ENCODE measurements around the gene MAX.

The MAX gene

GRCh38 chr14:65072256-65072655 is 30.1 kb downstream of the MAX start:
- DNase-seq: no peak

DNA sequence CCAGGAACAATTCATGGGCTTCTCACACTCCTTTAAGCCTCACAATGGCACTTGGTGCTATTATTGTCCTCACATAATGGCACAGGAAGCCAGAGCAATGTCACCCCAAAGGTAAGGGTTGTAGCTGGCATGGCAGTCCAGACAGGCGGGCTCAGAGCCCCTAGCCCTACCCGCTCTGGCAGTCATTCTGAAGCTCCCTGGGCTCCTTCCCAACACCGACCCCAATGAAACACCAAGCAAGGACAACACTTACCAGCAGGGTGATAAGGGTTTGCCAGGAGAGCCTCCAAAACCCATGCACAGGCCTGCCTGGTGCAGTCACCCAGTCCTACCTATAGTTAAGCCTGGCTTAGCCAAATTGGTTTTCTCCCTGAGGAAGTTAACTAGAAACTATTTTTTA is 30.8 kb downstream of the MAX start:
- no peak for DNase-seq

- no peak for DNase-seq
Measured at GRCh38 chr14:65070471-65070976, 31.8 kb downstream of the MAX start.

DNA sequence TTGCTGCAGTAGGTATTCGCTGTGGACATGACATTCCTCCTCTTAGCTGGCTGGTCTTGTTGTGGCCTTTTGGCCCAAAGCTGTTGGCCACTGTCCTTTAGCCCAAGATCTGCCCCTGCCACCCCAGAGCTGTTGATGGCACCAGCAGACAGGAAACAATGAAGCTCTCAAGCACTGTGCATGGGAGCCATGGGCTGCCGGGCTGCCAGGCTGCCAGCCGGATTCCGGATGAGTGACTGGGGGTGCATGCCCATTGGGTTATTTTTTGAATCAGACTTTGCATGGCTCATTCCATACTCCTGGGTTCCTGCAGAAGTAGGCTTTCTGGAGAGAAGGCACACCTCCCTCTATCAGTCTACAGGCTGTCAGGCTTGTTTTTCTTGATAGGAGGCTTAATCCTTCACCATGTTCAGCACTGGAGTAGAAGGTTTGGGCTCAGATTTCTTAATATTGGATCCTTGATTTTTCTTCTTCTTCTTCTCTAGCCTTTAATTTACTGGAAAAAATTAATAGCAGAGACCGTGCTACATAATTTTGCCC is 32.4 kb downstream of the MAX start:
- DNase-seq: no peak

GRCh38 chr14:65065719-65066118 is 36.6 kb downstream of the MAX start:
- DNase-seq: no peak

- no peak for DNase-seq
Measured at GRCh38 chr14:65062096-65063075, 39.9 kb downstream of the MAX start.

- no peak for DNase-seq
Measured at GRCh38 chr14:65057695-65058094, 44.6 kb downstream of the MAX start.

DNA sequence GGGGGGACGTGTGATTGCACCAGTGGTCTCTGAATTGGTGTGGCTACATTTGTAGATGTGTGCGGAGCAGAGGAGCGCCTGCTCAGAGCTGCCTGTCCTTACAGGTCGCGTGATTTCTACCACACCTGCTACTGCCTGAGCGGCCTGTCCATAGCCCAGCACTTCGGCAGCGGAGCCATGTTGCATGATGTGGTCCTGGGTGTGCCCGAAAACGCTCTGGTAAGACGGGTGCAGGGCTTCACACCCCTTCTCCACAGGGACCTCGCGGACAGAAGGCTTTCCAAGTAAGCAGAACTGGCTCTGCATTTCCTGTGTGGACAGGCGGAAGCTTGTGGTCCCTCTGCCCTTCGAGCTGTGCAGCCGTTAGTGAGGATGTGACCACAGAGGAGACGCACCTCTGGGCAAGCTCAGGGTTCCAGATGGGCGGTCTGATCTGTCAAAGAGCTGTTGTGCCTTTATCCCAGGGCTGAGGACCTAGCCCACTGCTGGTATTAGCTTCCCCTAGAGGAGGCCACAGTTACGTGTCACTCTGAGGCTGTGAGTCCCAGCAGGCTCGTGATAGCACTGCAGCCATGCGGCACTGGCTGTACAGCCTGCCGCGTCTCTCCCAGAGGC is 47.7 kb downstream of the MAX start:
- no peak for DNase-seq

DNA sequence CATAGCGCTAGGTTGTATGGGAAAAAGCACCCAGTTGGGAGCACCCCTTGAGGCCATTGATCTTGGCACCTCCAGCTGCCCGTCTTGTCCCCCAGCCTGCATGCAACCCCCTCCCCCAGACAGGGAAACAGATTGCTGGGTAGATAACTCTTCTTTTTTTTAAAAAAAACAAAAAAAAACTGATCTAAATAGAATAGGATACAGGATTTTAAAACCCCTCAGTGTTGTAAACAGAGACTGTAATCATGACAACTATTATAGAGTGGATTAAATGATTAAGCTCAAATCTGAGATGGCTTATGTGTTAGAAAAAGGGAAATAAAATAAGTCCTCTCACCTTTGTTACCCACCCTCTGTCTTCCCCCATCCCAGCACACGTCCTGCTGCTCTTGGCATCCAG is 48.9 kb downstream of the MAX start:
- DNase-seq: no peak

DNA sequence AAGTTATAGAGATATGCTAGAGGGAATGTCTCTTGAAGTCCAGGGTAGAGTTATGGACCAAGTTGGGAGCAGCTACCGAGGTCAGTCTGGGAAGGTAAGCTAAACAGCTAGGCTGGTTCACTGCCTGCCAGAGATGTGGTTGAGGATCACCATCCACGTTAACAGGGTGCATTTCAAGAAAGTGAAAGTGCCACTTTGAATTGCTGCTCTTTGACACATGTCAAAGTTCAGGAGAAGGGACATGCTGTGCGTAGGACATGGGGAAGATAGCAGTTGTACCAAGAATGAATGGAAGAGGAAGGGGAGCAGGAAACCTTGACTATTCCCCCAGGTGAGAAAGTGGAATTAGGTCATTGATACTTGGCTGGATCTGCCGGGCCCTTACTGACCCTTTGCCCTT is 49.5 kb downstream of the MAX start:
- DNase-seq: no peak

DNA sequence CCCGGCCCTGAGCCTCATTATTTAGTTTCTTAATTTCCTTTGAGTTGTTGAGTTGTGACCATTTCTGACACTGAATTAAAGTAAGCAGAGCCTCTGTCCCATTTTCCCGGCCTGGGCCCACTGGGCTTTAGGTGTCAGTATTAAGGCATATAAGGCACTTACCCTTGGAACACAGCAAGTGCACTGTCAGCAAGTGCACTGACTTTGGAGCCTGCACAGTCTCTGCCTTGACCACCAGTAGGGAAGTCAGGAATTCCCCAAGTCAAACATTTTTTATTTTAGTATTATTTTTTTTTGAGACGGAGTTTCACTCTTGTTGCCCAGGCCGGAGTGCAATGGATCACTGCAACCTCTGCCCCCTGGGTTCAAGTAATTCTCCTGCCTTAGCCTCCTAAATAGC is 56.6 kb downstream of the MAX start:
- no peak for DNase-seq

- no peak for DNase-seq
Measured at GRCh38 chr14:65045006-65045405, 57.3 kb downstream of the MAX start.

- DNase-seq: no peak
Measured at GRCh38 chr14:65044596-65044959, 57.7 kb downstream of the MAX start.

DNA sequence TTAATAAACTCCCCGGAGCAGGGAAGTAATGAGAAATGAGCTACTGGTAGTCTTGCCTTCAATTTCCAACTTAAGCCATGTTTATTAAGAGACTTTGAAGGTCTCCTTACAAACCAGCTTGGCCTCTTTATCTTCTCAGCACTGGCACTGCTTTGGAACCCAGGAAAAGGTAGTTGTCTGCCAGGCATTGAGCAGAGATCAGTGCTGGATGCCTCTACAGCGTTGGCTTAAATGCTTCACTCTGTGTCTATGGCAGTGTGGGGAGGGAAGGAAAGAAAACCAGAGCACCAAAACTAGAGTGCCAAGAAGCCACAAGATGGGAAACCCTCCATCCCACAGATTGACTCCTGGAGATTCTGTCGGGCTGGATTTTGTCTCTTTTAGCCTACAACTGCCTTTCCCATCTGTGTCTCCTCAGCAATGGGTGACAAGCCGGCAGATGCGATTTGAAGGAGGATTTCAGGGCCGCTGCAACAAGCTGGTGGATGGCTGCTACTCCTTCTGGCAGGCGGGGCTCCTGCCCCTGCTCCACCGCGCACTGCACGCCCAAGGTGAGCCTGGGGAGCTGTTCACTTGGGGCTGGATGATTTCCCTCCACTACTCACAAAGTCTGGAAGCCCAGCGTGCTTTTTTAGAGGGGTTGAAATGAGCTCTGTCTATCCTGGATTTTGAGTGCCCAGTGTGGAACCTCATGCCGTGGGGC is 58.3 kb downstream of the MAX start:
- DNase-seq: no peak

GRCh38 chr14:65042731-65043372 is 59.5 kb downstream of the MAX start:
- DNase-seq: no peak

DNA sequence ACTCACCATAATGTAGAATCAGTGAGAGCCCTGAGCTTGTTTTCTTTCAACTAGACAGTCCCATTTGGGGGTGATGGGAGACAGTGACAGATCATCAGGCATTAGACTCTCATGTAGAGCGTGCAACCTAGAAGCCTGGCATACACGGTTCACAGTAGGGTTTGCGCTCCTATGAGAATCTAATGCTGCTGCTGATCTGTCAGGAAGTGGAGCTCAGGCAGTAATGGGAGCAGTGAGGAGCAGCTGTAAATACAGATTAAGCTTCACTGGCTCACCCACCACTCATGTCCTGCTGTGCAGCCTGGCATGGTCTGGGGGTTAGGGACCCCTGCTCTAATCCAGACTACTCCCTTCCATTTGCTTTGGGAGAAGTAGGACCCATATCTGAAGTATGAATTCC is 60.0 kb downstream of the MAX start:
- no peak for DNase-seq

GRCh38 chr14:65041434-65041915 is 60.8 kb downstream of the MAX start:
- no peak for DNase-seq

- DNase-seq: no peak
Measured at GRCh38 chr14:65040666-65041433, 61.5 kb downstream of the MAX start.

DNA sequence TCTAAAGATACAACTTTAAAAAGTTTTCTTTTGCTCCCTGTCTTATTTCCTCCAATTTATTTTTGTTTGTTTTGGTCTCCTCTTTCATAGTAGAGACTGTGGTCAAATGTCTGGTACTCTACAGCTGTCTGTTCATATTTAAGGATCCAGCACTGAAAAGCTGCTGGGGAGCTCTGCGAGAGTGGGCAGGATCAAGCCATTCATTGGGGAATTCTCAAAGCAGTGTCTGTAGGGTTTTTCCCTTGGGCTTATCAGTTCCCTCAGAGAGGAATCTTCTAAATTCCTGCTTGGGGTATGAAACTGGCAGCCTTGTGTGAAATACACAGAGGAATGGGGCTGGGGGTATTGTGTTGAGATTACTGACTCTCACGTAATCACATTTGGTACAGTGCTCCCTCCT is 63.4 kb downstream of the MAX start:
- DNase-seq: no peak

- DNase-seq: no peak
Measured at GRCh38 chr14:65035049-65035448, 67.3 kb downstream of the MAX start.

DNA sequence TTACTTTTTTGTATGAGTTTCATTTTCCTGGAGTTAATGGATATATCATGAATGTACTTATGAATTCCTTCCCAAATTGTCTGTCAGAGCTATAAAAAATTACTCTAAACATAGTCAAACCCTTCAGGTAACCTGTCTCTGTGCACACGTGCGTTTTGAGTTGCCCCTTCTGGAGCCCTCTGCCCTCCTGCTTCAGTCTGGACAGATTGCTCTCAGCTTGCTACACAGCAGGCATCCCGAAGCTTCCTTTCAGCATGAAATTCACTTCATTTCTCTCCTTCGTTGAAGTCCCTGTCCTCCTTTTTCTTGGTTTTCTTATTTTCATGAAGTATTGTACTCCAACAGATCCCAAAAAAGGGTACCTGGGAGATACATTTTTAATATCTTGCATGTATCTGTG is 68.3 kb downstream of the MAX start:
- DNase-seq: no peak

- DNase-seq: no peak
Measured at GRCh38 chr14:65033181-65033580, 69.1 kb downstream of the MAX start.
